Measurements from ENCODE around the gene FTO.

DNA sequence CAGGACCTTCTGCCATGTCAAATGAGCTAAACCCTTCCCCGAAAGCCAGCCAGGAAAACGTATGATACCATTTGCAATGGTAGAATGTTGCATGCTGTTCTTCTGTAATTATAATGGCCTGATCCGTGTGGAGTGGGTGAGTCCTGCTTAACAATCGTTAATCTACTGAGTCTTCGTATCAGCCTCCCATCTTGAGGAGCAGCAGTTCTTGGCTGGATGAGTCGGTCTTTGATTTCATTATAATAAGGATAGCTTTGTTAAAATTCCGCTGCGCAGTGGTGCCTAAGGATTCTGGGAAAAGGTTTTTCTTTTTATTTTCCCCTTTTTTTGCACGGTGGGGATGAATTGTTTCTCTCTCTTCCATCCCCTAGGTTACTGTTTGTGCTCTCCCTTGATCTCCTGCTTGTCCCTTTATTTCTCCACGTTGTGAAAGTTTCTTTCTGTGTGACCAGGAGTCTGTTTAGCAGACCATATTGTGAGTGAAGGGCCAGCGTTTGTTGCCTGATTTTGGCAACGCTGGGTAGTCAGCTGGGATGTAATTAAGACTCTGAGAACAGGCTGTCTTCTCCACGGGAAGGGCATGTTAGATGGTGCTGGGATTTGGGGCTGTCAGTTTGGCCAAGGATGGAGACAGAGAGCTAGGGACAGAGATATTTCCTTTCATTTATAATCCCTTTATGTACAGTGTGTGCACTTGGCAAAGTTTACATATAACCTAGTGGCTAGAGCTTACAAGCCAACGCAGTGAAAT lies 263.0 kb downstream of the FTO start:
- TF ChIP-seq, protein P1, sequence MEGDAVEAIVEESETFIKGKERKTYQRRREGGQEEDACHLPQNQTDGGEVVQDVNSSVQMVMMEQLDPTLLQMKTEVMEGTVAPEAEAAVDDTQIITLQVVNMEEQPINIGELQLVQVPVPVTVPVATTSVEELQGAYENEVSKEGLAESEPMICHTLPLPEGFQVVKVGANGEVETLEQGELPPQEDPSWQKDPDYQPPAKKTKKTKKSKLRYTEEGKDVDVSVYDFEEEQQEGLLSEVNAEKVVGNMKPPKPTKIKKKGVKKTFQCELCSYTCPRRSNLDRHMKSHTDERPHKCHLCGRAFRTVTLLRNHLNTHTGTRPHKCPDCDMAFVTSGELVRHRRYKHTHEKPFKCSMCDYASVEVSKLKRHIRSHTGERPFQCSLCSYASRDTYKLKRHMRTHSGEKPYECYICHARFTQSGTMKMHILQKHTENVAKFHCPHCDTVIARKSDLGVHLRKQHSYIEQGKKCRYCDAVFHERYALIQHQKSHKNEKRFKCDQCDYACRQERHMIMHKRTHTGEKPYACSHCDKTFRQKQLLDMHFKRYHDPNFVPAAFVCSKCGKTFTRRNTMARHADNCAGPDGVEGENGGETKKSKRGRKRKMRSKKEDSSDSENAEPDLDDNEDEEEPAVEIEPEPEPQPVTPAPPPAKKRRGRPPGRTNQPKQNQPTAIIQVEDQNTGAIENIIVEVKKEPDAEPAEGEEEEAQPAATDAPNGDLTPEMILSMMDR (IDR thresholded peaks at IDR 0.05) = no peak
- TF ChIP-seq POLR2AphosphoS5 (IDR thresholded peaks at IDR 0.05; ENCODE audit: insufficient read depth in 1 of 2, low read depth in 1 of 2) (no peak), POLR2A (IDR thresholded peaks at IDR 0.05) (no peak)
